Frontal cortex (tissue), 4 donors: ENCODE measurements around the gene TF. TPM values are rescaled to one million over a fixed set of nuclear protein-coding genes. Genes with fewer than 3 reads are reported as not detected.
"Not testable (repeated sequence)": the region's sequence is repeated elsewhere in the genome, so short reads cannot be mapped to it uniquely, and the experiment has no call there.

ENCODE experiments used
- DNase-seq, 2 donors: peaks; one replicate each; pipeline ENCODE4 v3.0.0; 2012; ENCODE audit warnings: low spot score in 2 of 2
- FAIRE-seq: peaks from 2 replicates; lab custom pipeline; 2012; peaks lifted over from hg19 to GRCh38; lab: Jason Lieb, UNC
- total RNA-seq: library from RNA; depleted of rRNA; stranded (reverse); fragments of >200 nt; gene quantifications from one replicate; pipeline ENCODE4 v1.2.3, GENCODE V29; 2014
- donor health status: control.
- donor health status: control.
- donor health status: control.

The TF gene
- 4.1 TPM for total RNA-seq

DNA sequence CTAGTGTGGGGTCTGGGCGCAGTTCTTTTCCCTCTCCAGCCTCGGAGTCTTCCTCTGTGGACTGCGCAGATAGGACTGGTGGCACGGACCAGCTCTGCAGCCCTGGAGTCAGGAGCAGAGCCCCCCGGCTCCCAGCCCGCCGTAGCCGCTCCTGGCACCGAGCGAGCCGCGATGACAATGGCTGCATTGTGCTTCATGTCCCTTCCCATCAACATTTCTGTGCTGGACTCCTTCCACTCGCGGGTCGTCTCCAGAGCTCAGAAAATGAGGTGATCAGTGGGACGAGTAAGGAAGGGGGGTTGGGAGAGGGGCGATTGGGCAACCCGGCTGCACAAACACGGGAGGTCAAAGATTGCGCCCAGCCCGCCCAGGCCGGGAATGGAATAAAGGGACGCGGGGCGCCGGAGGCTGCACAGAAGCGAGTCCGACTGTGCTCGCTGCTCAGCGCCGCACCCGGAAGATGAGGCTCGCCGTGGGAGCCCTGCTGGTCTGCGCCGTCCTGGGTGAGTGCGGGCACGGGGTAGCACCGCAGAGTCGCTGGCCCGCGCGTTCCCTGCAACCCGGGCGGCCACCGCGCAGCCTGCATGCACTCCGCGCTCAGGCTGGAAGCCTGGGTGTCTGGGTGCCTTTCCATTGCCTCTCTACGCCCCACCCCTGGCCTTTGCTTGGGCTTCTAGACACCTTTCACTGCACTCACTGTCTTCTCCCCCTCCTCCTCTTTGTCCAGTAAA lies at the start of gene TF:
Gene TF, plus strand, starts transcription at position 413 of the 731 bp plus-strand sequence. Its CDS starts 48 bp downstream, at position 461.
- DNase-seq (peak; percentile 67 to 77), FAIRE-seq (peak; percentile 40)

DNA sequence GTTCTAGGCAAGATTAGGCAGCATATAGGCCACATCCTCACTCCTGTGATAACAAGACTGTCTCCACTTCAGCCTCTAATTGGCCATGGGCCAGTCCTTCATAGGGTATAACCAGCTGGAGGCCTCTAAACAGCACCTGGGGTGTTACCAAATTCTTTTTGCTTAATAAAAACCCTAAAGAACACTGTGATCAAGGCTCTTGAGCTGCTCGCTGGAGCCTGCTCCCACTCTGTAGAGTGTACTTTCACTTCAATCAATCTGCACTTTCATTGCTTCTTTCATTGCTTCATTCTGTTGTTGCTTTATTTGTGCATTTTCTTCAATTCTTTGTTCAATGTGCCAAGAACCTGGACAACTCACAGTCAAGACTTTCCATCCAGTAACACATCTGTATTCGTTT lies 48.2 kb upstream of the TF start:
- DNase-seq (no peak), FAIRE-seq (no peak)

DNA sequence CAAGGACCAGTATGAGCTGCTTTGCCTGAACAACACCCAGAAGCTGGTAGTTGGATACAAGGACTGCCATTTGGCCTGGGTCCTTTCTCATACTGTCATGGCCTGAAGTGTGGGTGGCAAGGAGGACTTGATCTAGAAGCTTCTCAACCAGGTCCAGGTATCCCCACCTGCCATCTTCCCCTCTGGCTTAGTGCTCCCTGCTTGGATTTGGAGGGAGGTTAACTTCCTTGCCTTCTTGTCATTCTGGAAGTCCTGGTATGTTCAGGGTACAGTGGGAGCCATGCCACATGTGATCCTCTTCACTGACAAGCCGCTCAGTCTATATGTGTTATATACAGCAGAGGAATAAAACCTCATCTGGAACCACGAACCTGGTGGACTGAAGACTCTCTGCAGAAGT lies 46.7 kb upstream of the TF start:
- FAIRE-seq (no peak), DNase-seq (no peak)

DNA sequence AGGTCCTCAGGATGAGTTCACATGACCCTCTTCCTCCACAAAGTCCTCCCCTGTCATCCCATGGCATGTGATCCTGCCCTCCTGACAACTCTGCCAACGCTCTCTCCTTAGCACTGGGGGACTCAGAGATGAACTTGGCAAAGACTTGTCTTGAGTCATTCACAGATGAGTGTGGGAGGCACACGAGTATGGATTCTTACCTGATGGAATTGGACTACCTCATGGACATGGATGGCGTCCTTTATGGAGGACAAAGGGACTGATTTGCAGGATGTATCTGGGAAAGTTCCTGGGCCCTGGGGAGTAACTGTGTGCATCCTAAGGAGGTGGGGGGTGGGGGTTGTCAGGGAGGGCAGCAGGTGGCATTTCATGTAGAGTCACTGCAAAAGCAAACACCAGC lies 46.3 kb upstream of the TF start:
- DNase-seq, result no peak
- no peak for FAIRE-seq

DNA sequence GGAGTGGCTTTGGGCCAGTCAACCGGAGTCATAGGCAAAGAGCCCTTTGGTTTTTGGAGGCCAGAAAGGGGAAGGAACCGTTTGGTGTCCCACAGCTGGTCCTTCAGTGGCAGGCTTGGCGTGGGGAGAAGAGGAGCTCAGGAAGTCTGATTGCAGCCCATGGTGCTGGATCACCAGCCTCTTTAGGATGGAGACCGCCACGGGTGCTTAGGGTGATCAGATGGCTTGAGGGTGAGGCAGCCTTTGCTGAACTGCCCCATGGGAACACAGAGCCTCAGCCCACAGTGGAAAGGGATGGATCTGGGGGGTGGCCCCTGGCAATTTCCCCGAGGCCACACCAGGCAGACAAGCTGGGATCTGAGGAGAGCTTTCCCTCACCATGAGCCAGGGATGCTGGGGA lies 45.8 kb upstream of the TF start:
- no peak for DNase-seq
- FAIRE-seq, result no peak

DNA sequence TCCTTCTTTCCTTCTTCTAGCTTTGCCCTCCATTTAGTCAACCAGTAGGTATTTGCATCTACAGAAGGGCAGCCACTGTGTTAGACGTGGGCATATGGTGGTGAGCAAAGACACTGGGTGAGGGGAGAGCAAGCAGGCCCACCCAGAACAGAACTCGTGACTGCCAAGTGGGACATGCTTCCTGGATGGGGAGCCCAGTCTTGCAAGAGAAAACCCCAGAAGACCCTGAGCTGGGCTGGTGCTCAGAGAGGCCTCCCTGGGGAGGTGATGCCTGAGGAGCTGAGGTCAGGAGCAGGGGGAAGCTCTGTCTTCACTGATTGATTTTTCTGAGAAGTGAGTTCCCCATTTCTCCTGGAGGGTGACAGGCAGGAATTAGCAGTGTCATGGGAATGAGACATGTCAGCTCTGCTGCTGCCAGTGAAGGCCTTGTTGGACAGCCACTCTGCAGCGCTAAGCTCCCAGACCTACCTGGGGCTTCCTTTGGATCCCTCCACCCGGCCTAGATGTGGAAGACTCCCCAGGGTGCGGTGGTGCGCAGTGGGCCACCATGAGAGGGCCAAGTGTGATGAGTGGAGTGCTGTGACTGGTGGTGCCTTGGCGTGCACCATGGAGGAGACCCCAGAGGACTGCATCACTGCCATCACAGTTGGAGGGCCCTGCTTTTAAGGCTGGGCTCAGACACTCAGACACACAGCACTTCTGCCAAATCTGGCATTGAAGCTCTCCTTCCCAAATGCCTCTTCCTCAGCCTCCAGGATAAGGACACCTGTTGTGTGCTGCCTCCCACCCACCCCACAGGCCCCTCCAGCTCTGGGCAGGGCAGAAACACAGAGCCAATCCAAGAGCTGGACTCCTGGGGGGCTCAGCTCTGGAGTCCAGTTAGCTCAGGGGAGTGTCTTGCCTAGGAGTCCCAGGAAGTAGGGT lies 44.5 kb upstream of the TF start:
- FAIRE-seq (no peak), DNase-seq (no peak)

DNA sequence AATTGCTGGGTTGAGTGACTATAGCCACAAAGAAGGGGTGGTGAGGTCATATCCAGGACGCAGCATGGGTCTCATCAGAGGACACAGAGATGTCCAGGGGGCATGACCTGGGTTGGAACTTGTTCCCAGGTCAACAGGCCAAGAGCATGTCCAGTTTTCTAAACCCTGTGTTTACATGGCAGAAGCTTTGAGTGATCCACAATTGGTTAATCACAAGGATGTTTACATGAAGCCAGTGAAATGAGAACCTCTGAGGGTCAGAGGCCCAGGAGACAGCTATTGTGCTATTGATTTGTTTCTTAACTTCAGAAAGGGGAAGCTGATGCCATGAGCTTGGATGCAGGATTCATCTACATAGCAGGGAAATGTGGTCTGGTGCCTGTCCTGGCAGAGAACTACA lies 42.3 kb upstream of the TF start:
- FAIRE-seq (no peak), DNase-seq (no peak)

DNA sequence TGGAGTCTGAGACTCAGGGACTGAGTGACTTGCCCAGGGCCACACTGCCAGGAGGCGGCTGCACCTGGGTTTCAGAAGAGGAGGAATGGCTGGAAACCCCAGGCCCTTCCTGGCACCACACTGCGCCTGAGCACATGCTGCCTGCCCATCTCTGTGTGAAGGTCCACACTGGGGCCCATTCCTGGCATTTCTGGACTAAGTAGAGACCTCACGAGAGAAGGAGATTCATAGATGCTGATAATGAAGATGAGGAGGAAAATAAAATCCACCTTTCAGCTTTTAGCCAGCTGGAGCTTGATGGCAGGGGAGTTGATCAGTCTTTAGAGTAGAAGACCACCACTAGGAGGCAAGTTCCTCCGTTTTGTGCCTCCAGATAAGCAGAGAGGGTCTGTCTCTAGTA lies 40.2 kb upstream of the TF start:
- DNase-seq, result no peak
- FAIRE-seq, result no peak

DNA sequence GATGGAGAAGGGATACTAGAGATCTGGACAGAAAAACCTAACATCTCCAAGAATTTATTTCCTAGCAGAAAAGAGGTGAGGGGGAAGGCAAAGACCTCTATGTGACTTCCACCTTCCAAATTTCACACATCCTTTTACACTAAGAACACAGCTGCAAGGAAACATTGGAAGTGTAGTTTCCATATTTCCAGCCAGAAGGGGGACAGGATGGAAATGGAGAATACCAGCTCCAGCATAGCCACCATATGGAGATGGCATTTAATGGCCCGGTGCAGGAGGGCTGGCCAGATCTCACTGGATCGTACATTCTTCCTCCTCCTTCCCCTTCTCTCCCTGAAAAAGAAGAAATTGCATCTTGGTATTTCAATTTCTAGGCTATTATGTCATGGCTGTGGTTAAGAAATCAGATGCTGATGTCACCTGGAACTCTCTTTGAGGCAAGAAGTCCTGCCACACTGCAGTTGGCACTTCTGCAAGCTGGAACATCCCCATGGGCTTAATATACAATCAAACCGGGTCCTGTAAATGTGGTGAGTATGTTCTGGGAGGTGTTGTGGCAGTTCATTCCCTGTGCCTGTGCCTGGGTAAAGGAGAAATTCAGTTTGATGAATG lies 36.9 kb upstream of the TF start:
- FAIRE-seq (no peak), DNase-seq (no peak)

DNA sequence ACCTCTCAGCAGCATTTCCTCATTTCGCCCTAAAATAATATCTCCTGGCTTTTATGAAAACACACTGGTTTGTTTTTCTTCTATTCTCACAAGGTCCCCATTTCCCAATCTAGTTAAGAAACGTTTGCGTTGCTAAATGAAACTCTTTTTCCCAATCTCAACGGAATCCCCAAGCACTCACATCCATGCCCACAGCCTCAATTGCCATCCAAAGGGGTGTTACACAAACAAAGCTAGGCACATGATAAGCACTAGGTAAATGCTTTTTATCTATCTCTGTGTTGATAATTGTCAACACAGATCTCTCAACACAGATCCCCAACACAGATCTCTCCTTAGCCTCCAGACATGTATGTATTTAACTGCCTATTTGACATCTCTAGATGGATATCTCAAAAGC lies 35.2 kb upstream of the TF start:
- FAIRE-seq (no peak), DNase-seq (no peak)

DNA sequence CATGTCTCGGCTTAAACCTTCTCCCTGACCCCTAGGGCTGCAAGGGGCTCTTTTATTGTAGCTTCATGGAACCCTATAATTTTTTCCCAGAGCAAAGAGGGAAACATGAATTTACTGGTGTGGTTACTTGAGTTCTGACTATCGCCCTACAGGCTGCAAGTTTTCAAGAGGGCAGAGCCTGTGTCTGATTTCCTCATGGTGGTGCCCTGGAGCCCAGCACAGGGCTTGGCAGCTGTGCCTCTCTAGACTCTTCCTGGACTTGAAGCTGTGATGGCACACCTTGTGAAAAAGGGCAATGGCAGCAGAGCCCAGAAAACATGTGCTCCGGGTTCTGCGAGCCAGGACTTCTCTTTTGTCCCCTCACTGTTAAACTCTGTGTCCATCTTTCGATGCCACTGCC lies 34.2 kb upstream of the TF start:
- FAIRE-seq (no peak), DNase-seq (peak in 1 of 2 donors; percentile 28)

DNA sequence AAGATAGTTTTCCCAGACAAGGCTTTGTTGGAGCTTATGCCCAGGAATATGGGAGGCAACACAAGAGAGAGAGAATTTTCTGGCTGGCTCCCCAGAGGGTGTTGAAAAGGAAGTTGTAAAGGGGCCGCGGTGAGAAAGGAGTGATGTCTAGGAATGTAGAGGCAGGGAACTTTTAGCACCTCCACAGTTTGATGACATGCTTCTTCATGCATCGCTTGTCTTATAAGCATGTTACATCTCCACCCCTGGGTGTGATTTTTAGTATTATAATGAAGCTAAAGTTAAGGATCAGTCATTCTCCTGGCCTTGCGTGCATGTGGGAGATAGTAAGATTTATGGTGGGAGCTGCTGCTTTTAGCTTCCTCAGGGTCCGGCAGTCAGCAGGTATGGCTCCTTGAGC lies 32.8 kb upstream of the TF start:
- no peak for FAIRE-seq
- no peak for DNase-seq

DNA sequence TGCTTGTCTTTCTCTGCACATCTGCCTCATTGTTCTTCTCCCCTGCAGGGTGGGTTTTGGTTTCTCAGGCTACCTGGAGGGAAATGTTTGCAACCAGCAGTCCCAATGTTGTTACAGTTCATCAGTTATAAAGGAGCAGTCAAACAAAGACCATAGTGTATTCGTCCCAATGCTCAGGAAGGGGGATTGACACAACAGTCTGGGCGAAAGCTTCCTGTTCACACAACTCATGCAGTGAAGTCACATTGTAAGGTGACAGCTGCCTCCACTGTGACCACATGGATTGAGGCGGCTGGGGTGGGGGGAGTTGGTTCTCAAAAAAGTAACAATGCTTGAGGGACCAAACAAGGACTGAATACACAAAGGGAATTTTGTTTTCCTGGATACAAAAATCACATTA lies 28.8 kb upstream of the TF start:
- FAIRE-seq (no peak), DNase-seq (no peak)

DNA sequence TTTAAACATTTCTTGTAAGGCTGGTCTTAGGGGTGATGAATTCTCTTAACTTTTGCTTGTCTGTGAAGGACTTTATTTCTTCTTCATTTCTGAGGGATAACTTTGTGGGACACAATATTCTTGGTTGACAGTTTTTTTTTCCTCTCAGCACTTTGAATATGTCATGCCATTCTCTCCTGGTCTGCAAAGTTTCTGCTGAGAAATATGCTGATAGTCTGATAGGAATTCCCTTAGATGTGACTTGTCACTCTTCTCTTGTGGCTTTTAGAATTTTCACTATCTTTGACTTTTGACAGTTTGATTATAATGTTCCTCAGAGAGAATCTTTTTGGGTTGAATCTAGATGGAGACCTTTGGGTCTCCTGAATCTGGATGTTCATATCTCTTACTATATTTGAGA lies 23.3 kb upstream of the TF start:
- FAIRE-seq, result no peak
- DNase-seq, result no peak

DNA sequence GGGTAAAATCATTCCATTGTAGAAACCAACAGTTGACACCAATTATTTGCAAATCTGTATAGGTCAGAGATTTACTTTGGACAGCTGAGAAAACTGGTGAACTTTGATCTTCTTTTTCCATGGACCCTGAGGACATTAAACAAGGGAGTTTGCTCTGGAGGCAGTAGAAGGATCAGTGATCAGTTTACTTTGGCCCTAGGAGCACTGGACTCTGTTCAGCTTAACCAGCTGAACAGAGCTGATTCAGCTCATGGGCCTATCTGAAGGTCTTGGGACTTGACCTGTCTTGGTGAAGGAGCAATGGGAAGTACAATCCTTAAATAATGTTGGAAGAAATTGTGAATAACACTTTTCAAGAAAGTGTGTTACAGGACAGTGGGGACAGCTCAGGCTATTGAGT lies 15.2 kb upstream of the TF start:
- DNase-seq (no peak), FAIRE-seq (no peak)

DNA sequence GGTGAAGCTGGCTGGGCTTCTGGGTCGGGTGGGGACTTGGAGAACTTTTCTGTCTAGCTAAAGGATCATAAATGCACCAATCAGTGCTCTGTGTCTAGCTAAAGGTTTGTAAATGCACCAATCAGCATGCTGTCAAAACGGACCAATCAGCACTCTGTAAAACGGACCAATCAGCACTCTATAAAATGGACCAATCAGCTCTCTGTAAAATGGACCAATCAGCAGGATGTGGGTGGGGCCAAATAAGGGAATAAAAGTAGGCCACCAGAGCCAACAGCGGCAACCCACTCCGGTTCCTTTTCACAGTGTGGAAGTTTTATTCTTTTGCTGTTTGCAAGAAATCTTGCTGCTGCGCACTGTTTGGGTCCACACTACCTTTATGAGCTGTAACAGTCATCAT lies 14.0 kb upstream of the TF start:
- FAIRE-seq, DNase-seq: not testable (repeated sequence)

DNA sequence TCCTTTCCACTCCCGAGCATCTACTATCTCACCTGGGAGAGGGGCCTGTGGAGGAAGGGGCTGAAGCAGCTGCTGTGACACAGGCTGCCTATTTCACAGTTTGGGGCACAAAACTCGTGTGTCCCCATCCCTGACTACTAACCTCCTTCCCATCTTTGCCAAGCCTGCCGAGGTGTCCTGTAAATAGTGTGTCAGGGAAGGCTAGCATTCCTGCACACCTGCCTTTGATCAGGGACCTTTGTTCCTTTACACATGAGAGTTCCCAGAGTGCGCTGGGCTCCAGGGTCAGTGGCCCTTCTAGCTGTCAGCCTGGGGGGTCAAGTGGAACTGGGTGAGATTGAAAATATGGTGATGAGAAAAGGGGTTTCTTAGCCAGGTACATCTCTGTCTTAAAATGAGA lies 13.0 kb upstream of the TF start:
- FAIRE-seq, result no peak
- DNase-seq, result no peak

DNA sequence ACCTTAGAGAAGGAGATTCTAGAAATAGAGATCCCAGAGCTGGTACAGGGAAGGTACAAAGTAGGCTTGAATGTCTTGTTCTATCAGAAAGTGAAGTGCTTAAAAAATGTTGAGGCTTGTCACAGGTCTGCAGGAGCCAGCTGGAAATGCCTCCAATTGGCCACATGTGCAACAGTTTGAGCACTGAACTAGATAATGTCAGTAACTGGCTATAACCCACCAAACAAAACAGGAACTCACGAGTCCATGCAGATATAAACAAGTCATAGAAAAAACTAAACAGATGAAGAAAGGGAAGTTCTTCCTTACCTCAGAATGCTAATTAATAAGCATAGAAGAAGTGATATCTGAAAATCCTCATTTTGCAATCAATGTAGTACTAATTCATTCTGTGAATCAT lies 11.9 kb upstream of the TF start:
- DNase-seq (no peak), FAIRE-seq (no peak)

DNA sequence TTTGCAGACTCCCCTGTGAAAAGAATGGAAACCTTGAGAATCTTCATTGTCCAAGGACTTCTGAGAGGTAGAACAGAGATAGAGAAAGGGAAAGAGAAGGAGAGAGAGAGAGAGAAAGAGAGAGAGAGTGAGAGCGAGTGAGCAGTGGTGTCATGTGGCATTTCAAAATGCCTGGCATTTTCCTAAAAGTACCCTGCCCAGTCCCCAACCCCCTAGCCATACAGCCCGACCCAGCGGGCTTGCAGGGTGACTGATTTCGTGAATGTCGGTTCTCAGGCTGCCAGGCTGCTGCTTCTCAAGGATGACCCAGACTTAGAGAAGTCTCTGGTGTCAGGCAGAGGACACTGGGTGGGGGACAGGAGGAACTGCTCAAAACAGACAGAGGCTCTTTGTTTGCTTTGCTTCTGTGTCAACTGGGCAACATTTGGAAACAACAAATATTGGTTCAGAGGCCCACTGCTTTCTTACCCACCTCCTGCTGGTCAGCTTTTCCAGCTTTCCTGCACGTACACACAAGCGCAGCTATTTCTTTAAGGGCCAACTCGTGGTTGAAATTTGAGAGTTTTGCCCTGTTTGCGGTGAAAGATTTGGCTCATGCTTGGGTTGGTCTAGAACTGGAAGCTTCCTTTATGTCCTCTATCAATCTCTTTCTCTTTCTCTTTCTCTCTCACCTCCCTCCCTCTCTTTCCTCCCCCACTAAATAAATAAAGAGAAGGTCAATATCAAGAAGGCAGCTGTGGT lies 3.7 kb upstream of the TF start:
- DNase-seq (no peak), FAIRE-seq (no peak)

DNA sequence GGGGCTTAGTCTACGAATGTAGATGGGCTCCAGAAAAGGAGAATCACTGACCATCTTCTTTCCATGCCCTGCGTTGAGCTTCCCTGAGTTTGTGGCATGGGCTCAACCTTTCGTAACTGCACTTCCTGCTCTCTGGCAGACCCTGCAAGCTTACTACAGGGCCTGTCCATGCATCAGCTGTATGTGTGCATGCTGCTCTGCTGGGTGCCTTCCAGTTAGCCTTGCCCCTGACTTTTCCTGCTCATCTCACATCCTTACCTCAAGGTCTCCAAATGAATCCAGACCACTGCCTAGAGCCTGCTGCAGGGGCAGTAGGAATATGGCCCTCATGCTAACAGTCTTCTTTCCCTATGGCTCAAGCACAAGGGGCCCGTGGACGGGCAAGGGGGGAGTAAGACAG lies 2.0 kb upstream of the TF start:
- no peak for DNase-seq
- FAIRE-seq, result no peak
